Sigmoid colon (tissue), 7 donors: ENCODE results near the gene TBC1D16. TPM values are rescaled to one million over a fixed set of nuclear protein-coding genes. Genes with fewer than 3 reads are reported as not detected.

ENCODE experiments used
- DNase-seq: peaks from one replicate; pipeline ENCODE4 v3.0.0-alpha.2; 2019
- H3K27ac ChIP-seq, 4 donors: fragments of 200-600 bp; sonication (generic); one replicate each; pipeline ENCODE4 v1.5.1; 2016 to 2019; ENCODE audit warnings: mild to moderate bottlenecking in 1 of 4
- H3K27me3 ChIP-seq, 3 donors: fragments of 200-600 bp; sonication (generic); one replicate each; pipeline ENCODE4 v1.5.1; 2019; ENCODE audit warnings: mild to moderate bottlenecking in 1 of 3
- H3K36me3 ChIP-seq, 4 donors: fragments of 200-600 bp; sonication (generic); one replicate each; pipeline ENCODE4 v1.5.1; 2016 to 2019
- H3K4me1 ChIP-seq, 4 donors: fragments of 200-600 bp; sonication (generic); one replicate each; pipeline ENCODE4 v1.5.1; 2017 to 2019
- H3K4me3 ChIP-seq, 4 donors: fragments of 200-600 bp; sonication (generic); one replicate each; pipeline ENCODE4 v1.5.1; 2017 to 2019; ENCODE audit warnings: mild to moderate bottlenecking in 2 of 4, moderate library complexity in 1 of 4
- H3K9me3 ChIP-seq, 4 donors: fragments of 200-600 bp in 3 of 4; sonication (generic) in 3 of 4; one replicate each; pipeline versions ENCODE4 v1.5.1 to v1.6.1; 2013 to 2019
- EP300 ChIP-seq, 4 donors: sonication (generic); formaldehyde crosslinking; IDR thresholded peaks; one replicate each; pipeline ENCODE4 v1.6.1; 2017; ENCODE audit warnings: antibody characterized with exemption in 4 of 4
- POLR2A ChIP-seq, 2 donors: fragments of 450-650 bp; IDR thresholded peaks; one replicate each; pipeline ENCODE4 v1.6.1; 2016; ENCODE audit warnings: antibody characterized with exemption in 2 of 2, mild to moderate bottlenecking in 2 of 2, moderate library complexity in 2 of 2
- POLR2AphosphoS5 ChIP-seq, 4 donors: sonication (generic); formaldehyde crosslinking; IDR thresholded peaks; one replicate each; pipeline ENCODE4 v1.6.1; 2017; ENCODE audit warnings: antibody characterized with exemption in 4 of 4
- WGBS, 2 donors: extraction: QIAGEN DNeasy Blood & Tissue Kit; methylation state at CpG; one replicate each; pipeline ENCODE4 v1.1.7; 2013; 5-methylcytosine and 5-hydroxymethylcytosine counted together
- intact Hi-C: fragments of 100-400 bp; cut with DNase I; formaldehyde crosslinking; loops from one replicate; pipeline ENCODE4 v1.15.1; 2023
- polyA plus RNA-seq, 3 donors: library from polyadenylated mRNA; stranded (reverse); fragments of 200-250 nt; gene quantifications; one replicate each; pipeline ENCODE4 v1.2.3, GENCODE V29; 2013
- total RNA-seq, 4 donors: library from RNA; depleted of rRNA; stranded (reverse); fragments of >200 nt; gene quantifications; one replicate each; pipeline ENCODE4 v1.1.0, GENCODE V29; 2016
- TF ChIP-seq, protein P1 (sequence below), 4 experiments: fragments of 450-650 bp in 3 of 4; fragments of 200-600 bp in 1 of 4; IDR thresholded peaks; one replicate each; pipeline ENCODE4 v1.5.1; 2016 to 2019; ENCODE audit warnings: antibody characterized with exemption in 4 of 4, mild to moderate bottlenecking in 3 of 4, moderate library complexity in 2 of 4
- donor health status: healthy with polysubstance abuse.
- donor health status: Bipolar disorder and iron deficiency.
- donor health status: healthy.

Gene TBC1D16
- total and polyA plus RNA-seq, 7 donors: 3.6 to 21.9 (median 15.7) TPM

DNA sequence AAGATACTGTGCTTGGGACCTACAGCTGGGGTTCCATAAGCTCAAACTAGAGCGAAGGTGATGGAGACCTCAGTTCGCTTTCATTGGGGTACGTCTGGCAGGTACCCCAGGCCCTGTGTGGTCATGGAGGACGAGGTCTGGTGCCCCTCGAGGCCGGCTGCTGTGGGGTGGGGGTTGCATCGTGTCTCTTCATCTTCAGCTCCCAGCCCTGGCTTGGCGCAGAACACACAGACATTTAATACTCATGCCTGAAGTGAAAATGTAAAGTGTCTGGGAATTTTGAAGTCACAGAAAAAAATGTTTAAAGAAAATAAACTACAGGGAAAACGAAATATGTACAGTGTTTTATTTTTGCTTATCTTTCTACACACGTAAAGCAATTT lies 80.5 kb downstream of the TBC1D16 start:
- Histone ChIP-seq H3K4me1 (peaks cover 0 to 24% (median 20%) of the 10 kb centered on the region in 4 donors), H3K36me3 (no peaks in the 10 kb centered on the region), H3K9me3 (no peaks in the 10 kb centered on the region), H3K27ac (no peak overlapping the region), H3K4me3 (no peak overlapping the region), H3K27me3 (no peaks in the 10 kb centered on the region)
- TF ChIP-seq, protein P1, sequence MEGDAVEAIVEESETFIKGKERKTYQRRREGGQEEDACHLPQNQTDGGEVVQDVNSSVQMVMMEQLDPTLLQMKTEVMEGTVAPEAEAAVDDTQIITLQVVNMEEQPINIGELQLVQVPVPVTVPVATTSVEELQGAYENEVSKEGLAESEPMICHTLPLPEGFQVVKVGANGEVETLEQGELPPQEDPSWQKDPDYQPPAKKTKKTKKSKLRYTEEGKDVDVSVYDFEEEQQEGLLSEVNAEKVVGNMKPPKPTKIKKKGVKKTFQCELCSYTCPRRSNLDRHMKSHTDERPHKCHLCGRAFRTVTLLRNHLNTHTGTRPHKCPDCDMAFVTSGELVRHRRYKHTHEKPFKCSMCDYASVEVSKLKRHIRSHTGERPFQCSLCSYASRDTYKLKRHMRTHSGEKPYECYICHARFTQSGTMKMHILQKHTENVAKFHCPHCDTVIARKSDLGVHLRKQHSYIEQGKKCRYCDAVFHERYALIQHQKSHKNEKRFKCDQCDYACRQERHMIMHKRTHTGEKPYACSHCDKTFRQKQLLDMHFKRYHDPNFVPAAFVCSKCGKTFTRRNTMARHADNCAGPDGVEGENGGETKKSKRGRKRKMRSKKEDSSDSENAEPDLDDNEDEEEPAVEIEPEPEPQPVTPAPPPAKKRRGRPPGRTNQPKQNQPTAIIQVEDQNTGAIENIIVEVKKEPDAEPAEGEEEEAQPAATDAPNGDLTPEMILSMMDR (IDR thresholded peaks at IDR 0.05): no peak
- no peak for TF ChIP-seq EP300 (IDR thresholded peaks at IDR 0.05)
- TF ChIP-seq POLR2A (IDR thresholded peaks at IDR 0.05): no peak
- TF ChIP-seq POLR2AphosphoS5 (IDR thresholded peaks at IDR 0.05): no peak
- intact Hi-C loops: no loop called here
- no peak for DNase-seq
- 91 to 94% methylated on average over 10 of the region's 10 CpGs for WGBS, 2 donors

DNA sequence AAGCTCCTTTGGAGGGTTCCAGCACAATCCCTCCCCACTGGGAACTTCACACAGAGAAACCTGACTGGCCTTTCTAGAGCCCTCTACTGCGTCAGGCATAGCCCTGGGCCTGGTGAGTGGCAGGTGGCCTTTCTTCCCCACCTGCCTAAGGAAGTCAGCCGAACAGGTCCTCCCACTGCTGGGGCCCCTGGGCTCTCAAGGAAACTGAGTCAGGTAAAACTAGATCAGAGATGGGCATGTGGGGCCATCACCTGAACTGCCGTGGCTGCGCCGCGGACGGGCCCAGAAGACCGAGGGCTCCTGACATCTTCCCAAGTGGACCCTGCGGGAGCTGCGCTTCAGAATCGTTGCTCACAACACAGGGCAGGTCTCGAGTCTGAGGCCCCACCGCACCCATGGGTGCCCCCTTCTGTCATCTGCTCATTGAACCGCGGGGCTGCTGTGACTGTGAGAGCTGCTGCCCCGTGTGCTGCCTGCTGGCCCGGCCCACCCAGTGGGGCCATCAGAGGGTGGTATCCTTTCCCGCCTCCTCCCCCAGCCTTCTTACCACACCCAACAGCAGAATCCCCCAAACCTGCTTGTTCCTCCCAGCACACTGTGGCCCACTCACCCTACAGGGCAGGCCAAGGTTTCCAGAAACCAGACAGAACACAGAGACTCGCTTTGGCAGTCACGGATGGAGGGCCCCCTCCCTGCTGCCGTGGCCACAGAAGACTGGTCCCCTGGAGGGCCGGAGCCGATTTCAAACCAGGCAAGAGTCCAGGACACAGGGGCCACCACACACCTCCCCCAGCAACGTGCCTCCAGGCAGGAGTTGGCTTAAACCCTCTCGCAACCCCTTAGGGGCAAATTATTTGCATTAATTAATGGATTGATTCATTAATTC lies 81.1 kb downstream of the TBC1D16 start:
- 93 to 95% methylated on average over 25 of the region's 25 CpGs for WGBS, 2 donors

DNA sequence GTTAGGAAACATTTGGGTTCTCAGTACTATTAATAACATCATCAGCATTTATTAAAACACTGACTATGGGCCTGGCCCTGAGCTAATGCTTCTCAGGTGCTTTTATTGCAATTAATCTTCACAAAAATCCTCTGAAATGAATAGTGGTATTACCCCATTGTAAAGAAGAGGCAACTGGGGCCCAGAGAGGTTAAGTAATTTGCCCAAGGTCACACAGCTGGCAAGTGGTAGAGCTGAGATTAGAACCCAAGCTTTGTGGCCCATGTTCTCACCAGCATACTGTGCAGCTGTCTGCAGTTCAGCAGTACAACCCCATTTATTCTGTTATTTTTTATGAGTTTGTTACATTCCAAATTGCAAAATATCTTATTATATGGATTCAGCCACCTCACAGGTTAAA lies 82.3 kb downstream of the TBC1D16 start:
- no peak overlapping the region for H3K27ac ChIP-seq
- H3K36me3 ChIP-seq: peaks cover 0 to 10% (median 4%) of the 10 kb centered on the region in 4 donors
- TF ChIP-seq POLR2AphosphoS5 (IDR thresholded peaks at IDR 0.05) (no peak), EP300 (IDR thresholded peaks at IDR 0.05) (no peak), POLR2A (IDR thresholded peaks at IDR 0.05) (no peak)
- TF ChIP-seq, protein P1 (IDR thresholded peaks at IDR 0.05): no peak
- no peak overlapping the region for H3K4me3 ChIP-seq
- intact Hi-C loops: no loop called here
- H3K9me3 ChIP-seq: no peaks in the 10 kb centered on the region
- no peak for DNase-seq
- H3K4me1 ChIP-seq: peaks cover 0 to 24% (median 20%) of the 10 kb centered on the region in 4 donors
- no peaks in the 10 kb centered on the region for H3K27me3 ChIP-seq

More for the DNA sequence above, 81.1 kb downstream of the TBC1D16 start:
- peaks cover 0 to 24% (median 20%) of the 10 kb centered on the region in 4 donors for H3K4me1 ChIP-seq
- intact Hi-C loops: no loop called here
- no peak overlapping the region for H3K4me3 ChIP-seq
- no peaks in the 10 kb centered on the region for H3K36me3 ChIP-seq
- TF ChIP-seq POLR2AphosphoS5 (IDR thresholded peaks at IDR 0.05) (no peak), EP300 (IDR thresholded peaks at IDR 0.05) (no peak), POLR2A (IDR thresholded peaks at IDR 0.05) (no peak)
- TF ChIP-seq, protein P1 (IDR thresholded peaks at IDR 0.05): no peak
- H3K27ac ChIP-seq: no peak overlapping the region
- H3K27me3 ChIP-seq: no peaks in the 10 kb centered on the region
- no peaks in the 10 kb centered on the region for H3K9me3 ChIP-seq
- peak; percentile 50 for DNase-seq

DNA sequence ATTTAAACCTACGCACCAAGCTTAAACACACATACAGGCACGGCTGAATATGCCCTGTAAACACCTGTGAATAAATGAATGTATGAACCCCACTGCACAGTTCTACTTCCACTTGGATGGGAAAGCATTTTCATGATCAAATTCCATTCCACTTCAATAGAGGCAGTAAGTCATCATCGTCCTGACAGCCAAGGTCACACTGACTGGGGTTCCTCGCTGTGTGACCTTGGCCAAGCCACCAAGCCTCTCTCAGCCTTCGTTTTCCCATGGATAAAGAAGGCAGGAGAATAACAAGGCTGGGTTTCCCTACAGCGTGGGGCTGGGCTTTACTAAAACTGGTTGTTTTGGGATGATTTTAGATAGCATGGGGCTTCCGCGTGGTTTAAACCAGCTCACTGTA lies 82.8 kb downstream of the TBC1D16 start:
- TF ChIP-seq POLR2AphosphoS5 (IDR thresholded peaks at IDR 0.05) (no peak), EP300 (IDR thresholded peaks at IDR 0.05) (no peak), POLR2A (IDR thresholded peaks at IDR 0.05) (no peak)
- TF ChIP-seq, protein P1 (IDR thresholded peaks at IDR 0.05): no peak
- peaks cover 0 to 11% (median 4%) of the 10 kb centered on the region in 4 donors for H3K36me3 ChIP-seq
- no peak overlapping the region for H3K4me3 ChIP-seq
- H3K27me3 ChIP-seq: no peaks in the 10 kb centered on the region
- no peak for DNase-seq
- intact Hi-C loops: no loop called here
- 86 to 92% methylated on average over 8 of the region's 8 CpGs for WGBS, 2 donors
- H3K9me3 ChIP-seq: no peaks in the 10 kb centered on the region
- no peak overlapping the region for H3K27ac ChIP-seq
- H3K4me1 ChIP-seq: peaks cover 0 to 24% (median 20%) of the 10 kb centered on the region in 4 donors
